ENCODE data around the gene WDR64. TPM values are rescaled to one million over a fixed set of nuclear protein-coding genes. Genes with fewer than 3 reads are reported as not detected.
A peak's percentile ranks its signal among the peaks of the same experiment; 100 is the strongest.
"Not testable (repeated sequence)": the region's sequence is repeated elsewhere in the genome, so short reads cannot be mapped to it uniquely, and the experiment has no call there.

The WDR64 gene
- total and polyA plus RNA-seq, 9 donors, result 0.04 to 0.30 (median 0.14) TPM; not detected in 2

GRCh38 chr1:241813768-241814320 lies 161.8 kb downstream of the WDR64 start:
- Histone ChIP-seq H3K9me3 (replicated peaks; ENCODE audit: control insufficient read depth, low read depth, low read length) (no peaks in the 10 kb centered on the region), H3K27ac (ENCODE audit: low read length) (no peak overlapping the region), H3K4me1 (ENCODE audit: control insufficient read depth, insufficient read depth, low read length) (no peaks in the 10 kb centered on the region), H3K4me3 (ENCODE audit: low read length) (no peak overlapping the region), H3K36me3 (ENCODE audit: control insufficient read depth, insufficient read depth, low read length) (no peaks in the 10 kb centered on the region), H3K27me3 (ENCODE audit: control insufficient read depth, insufficient read depth, low read length) (no peaks in the 10 kb centered on the region)
- DNase-seq, result no peak
- no CpG with 5 or more reads among the region's 8 CpGs for WGBS (ENCODE audit: insufficient coverage)

GRCh38 chr1:241816008-241816407 lies 163.9 kb downstream of the WDR64 start:
- Histone ChIP-seq H3K27ac (ENCODE audit: low read length) (no peak overlapping the region), H3K36me3 (ENCODE audit: control insufficient read depth, insufficient read depth, low read length) (no peaks in the 10 kb centered on the region), H3K9me3 (replicated peaks; ENCODE audit: control insufficient read depth, low read depth, low read length) (no peaks in the 10 kb centered on the region), H3K4me1 (ENCODE audit: control insufficient read depth, insufficient read depth, low read length) (no peaks in the 10 kb centered on the region), H3K4me3 (ENCODE audit: low read length) (no peak overlapping the region), H3K27me3 (ENCODE audit: control insufficient read depth, insufficient read depth, low read length) (no peaks in the 10 kb centered on the region)
- no peak for DNase-seq
- WGBS (ENCODE audit: insufficient coverage), result no CpG with 5 or more reads among the region's 6 CpGs

- Histone ChIP-seq H3K27ac (ENCODE audit: low read length) (no peak overlapping the region), H3K27me3 (ENCODE audit: control insufficient read depth, insufficient read depth, low read length) (no peaks in the 10 kb centered on the region), H3K9me3 (replicated peaks; ENCODE audit: control insufficient read depth, low read depth, low read length) (no peaks in the 10 kb centered on the region), H3K36me3 (ENCODE audit: control insufficient read depth, insufficient read depth, low read length) (no peaks in the 10 kb centered on the region), H3K4me3 (ENCODE audit: low read length) (no peak overlapping the region), H3K4me1 (ENCODE audit: control insufficient read depth, insufficient read depth, low read length) (no peaks in the 10 kb centered on the region)
- no peak for DNase-seq
- no CpG with 5 or more reads among the region's 1 CpG for WGBS (ENCODE audit: insufficient coverage)
These were observed 165.3 kb downstream of the WDR64 start for GRCh38 chr1:241817331-241817792.

GRCh38 chr1:241817956-241818612 lies 166.0 kb downstream of the WDR64 start:
- H3K36me3 ChIP-seq (ENCODE audit: control insufficient read depth, insufficient read depth, low read length), result no peaks in the 10 kb centered on the region
- WGBS (ENCODE audit: insufficient coverage), result 83% methylated on average over 1 of the region's 3 CpGs
- DNase-seq, result no peak

GRCh38 chr1:241819340-241819866 lies 167.3 kb downstream of the WDR64 start:
- Histone ChIP-seq H3K27me3 (ENCODE audit: control insufficient read depth, insufficient read depth, low read length) (no peaks in the 10 kb centered on the region), H3K4me3 (ENCODE audit: low read length) (no peak overlapping the region)

More at GRCh38 chr1:241817956-241818612, 166.0 kb downstream of the WDR64 start:
- H3K27me3 ChIP-seq (ENCODE audit: control insufficient read depth, insufficient read depth, low read length), result no peaks in the 10 kb centered on the region
- no peak overlapping the region for H3K27ac ChIP-seq (ENCODE audit: low read length)
- H3K4me3 ChIP-seq (ENCODE audit: low read length), result no peak overlapping the region
- no peaks in the 10 kb centered on the region for H3K9me3 ChIP-seq (replicated peaks; ENCODE audit: control insufficient read depth, low read depth, low read length)
- H3K4me1 ChIP-seq (ENCODE audit: control insufficient read depth, insufficient read depth, low read length), result no peaks in the 10 kb centered on the region

GRCh38 chr1:241821363-241821762 lies 169.3 kb downstream of the WDR64 start:
- Histone ChIP-seq H3K27me3 (ENCODE audit: control insufficient read depth, insufficient read depth, low read length) (no peaks in the 10 kb centered on the region), H3K4me1 (ENCODE audit: control insufficient read depth, insufficient read depth, low read length) (no peaks in the 10 kb centered on the region), H3K27ac (ENCODE audit: low read length) (no peak overlapping the region), H3K9me3 (replicated peaks; ENCODE audit: control insufficient read depth, low read depth, low read length) (no peaks in the 10 kb centered on the region), H3K36me3 (ENCODE audit: control insufficient read depth, insufficient read depth, low read length) (no peaks in the 10 kb centered on the region), H3K4me3 (ENCODE audit: low read length) (no peak overlapping the region)
- no peak for DNase-seq
- WGBS (ENCODE audit: insufficient coverage), result no CpG with 5 or more reads among the region's 4 CpGs

More at GRCh38 chr1:241819340-241819866, 167.3 kb downstream of the WDR64 start:
- no peaks in the 10 kb centered on the region for H3K9me3 ChIP-seq (replicated peaks; ENCODE audit: control insufficient read depth, low read depth, low read length)
- no peaks in the 10 kb centered on the region for H3K4me1 ChIP-seq (ENCODE audit: control insufficient read depth, insufficient read depth, low read length)
- H3K27ac ChIP-seq (ENCODE audit: low read length), result no peak overlapping the region
- H3K36me3 ChIP-seq (ENCODE audit: control insufficient read depth, insufficient read depth, low read length), result no peaks in the 10 kb centered on the region
- WGBS (ENCODE audit: insufficient coverage), result 86% methylated on average over 1 of the region's 4 CpGs
- DNase-seq, result no peak

GRCh38 chr1:241822846-241823245 lies 170.8 kb downstream of the WDR64 start:
- H3K4me1 ChIP-seq (ENCODE audit: control insufficient read depth, insufficient read depth, low read length), result no peaks in the 10 kb centered on the region
- H3K9me3 ChIP-seq (replicated peaks; ENCODE audit: control insufficient read depth, low read depth, low read length), result no peaks in the 10 kb centered on the region
- H3K27me3 ChIP-seq (ENCODE audit: control insufficient read depth, insufficient read depth, low read length), result no peaks in the 10 kb centered on the region
- no peak for DNase-seq
- H3K27ac ChIP-seq (ENCODE audit: low read length), result no peak overlapping the region
- H3K36me3 ChIP-seq (ENCODE audit: control insufficient read depth, insufficient read depth, low read length), result no peaks in the 10 kb centered on the region
- no peak overlapping the region for H3K4me3 ChIP-seq (ENCODE audit: low read length)

GRCh38 chr1:241823925-241824324 lies 171.8 kb downstream of the WDR64 start:
- Histone ChIP-seq H3K36me3 (ENCODE audit: control insufficient read depth, insufficient read depth, low read length) (no peaks in the 10 kb centered on the region), H3K4me3 (ENCODE audit: low read length) (no peak overlapping the region), H3K9me3 (replicated peaks; ENCODE audit: control insufficient read depth, low read depth, low read length) (no peaks in the 10 kb centered on the region), H3K27me3 (ENCODE audit: control insufficient read depth, insufficient read depth, low read length) (no peaks in the 10 kb centered on the region), H3K4me1 (ENCODE audit: control insufficient read depth, insufficient read depth, low read length) (no peaks in the 10 kb centered on the region), H3K27ac (ENCODE audit: low read length) (no peak overlapping the region)
- WGBS (ENCODE audit: insufficient coverage), result no CpG with 5 or more reads among the region's 1 CpG
- DNase-seq, result no peak

GRCh38 chr1:241825581-241825980 lies 173.5 kb downstream of the WDR64 start:
- peak; percentile 17 for DNase-seq
- no peak overlapping the region for H3K4me3 ChIP-seq (ENCODE audit: low read length)
- no peaks in the 10 kb centered on the region for H3K4me1 ChIP-seq (ENCODE audit: control insufficient read depth, insufficient read depth, low read length)
- no peaks in the 10 kb centered on the region for H3K9me3 ChIP-seq (replicated peaks; ENCODE audit: control insufficient read depth, low read depth, low read length)
- no peak overlapping the region for H3K27ac ChIP-seq (ENCODE audit: low read length)
- H3K27me3 ChIP-seq (ENCODE audit: control insufficient read depth, insufficient read depth, low read length), result no peaks in the 10 kb centered on the region
- H3K36me3 ChIP-seq (ENCODE audit: control insufficient read depth, insufficient read depth, low read length), result no peaks in the 10 kb centered on the region

GRCh38 chr1:241826613-241827012 lies 174.5 kb downstream of the WDR64 start:
- H3K4me3 ChIP-seq (ENCODE audit: low read length); H3K27me3 ChIP-seq (ENCODE audit: control insufficient read depth, insufficient read depth, low read length); H3K4me1 ChIP-seq (ENCODE audit: control insufficient read depth, insufficient read depth, low read length); H3K9me3 ChIP-seq (replicated peaks; ENCODE audit: control insufficient read depth, low read depth, low read length); H3K36me3 ChIP-seq (ENCODE audit: control insufficient read depth, insufficient read depth, low read length); H3K27ac ChIP-seq (ENCODE audit: low read length); DNase-seq: not testable (repeated sequence)
- WGBS (ENCODE audit: insufficient coverage), result 89% methylated on average over 7 of the region's 9 CpGs
